Erythroblast (primary cell): Measurements from ENCODE around the gene RNU5D-1.

ENCODE experiments used
- GATA1 ChIP-seq: IDR thresholded peaks from 2 replicates; pipeline ENCODE4 v1.6.1; 2011; ENCODE audit warnings: low read depth, mild to moderate bottlenecking, control low read depth, low read length, moderate library complexity
- POLR2A ChIP-seq: IDR thresholded peaks from 2 replicates; pipeline ENCODE4 v1.6.1; 2011; ENCODE audit warnings: mild to moderate bottlenecking, low read length

GRCh38 chr1:44696789-44697345 lies 34.1 kb downstream of the RNU5D-1 start:
- TF ChIP-seq POLR2A (no peak), GATA1 (no peak)
